GM18507 (cell line): ENCODE data around the gene HEATR3.
A peak's percentile ranks its signal among the peaks of the same experiment; 100 is the strongest.

Source experiments
- DNase-seq: peaks from one replicate; pipeline ENCODE4 v3.0.0; 2011; ENCODE audit warnings: low read depth; ENCODE audit not compliant: insufficient read length; ENCODE audit errors: extremely low spot score
- FAIRE-seq: peaks from 2 replicates; lab custom pipeline; 2011; peaks lifted over from hg19 to GRCh38; lab: Jason Lieb, UNC

HEATR3 gene

DNA sequence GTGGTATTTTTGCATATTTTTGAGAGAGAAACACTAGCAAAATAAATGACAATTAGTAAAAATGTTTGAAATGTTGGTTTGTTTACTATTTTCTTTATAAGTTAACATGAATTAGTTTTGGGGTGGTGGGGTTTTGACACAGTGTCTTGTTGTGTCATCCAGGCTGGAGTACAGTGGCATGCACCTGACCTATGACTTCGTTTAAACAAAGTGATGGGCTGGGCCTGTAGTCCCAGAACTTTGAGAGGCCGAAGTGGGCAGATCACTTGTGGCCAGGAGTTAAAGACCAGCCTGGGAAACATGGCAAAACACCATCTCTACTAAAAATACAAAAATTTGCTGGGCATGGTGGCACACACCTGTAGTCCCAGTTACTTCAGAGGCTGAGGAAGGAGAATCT lies 17.9 kb upstream of the HEATR3 start:
- no peak for DNase-seq
- FAIRE-seq, result no peak

DNA sequence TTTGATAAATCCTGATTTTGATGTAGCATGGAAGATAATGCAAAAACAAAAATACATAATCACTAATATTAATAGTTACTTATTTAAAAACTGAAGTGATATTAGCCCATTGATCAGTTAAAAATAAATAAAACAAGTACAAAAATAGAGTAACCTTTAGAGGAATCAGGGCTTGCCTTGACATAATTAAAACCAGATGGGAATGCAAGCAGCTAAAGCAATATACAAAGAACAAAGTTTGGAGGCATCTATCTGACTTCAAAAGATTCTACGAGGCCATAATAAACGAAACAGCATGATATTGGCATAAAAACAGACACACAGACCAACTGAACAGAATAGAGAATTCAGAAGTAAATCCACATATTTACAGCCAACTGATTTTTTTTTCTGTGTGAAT lies 15.0 kb upstream of the HEATR3 start:
- DNase-seq (no peak), FAIRE-seq (no peak)

DNA sequence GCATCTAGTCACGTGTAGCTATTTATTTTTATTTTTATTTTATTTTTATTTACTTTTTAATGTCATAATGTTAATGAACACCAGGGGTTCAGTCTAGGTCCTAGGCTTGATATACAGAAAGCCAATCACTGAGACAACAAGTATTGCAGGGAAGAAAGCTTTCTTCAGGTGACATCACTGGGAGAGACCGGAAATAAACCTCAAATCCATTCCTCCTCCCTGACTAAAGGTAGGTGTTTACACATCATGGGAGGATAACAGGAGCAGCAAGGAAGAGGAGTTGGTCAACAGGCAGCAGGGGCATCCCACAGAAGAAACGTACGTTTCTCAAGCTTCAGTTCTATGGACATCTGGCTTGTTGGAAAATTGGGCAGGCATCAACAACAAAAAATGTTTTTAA lies 9.5 kb upstream of the HEATR3 start:
- FAIRE-seq (no peak), DNase-seq (no peak)

DNA sequence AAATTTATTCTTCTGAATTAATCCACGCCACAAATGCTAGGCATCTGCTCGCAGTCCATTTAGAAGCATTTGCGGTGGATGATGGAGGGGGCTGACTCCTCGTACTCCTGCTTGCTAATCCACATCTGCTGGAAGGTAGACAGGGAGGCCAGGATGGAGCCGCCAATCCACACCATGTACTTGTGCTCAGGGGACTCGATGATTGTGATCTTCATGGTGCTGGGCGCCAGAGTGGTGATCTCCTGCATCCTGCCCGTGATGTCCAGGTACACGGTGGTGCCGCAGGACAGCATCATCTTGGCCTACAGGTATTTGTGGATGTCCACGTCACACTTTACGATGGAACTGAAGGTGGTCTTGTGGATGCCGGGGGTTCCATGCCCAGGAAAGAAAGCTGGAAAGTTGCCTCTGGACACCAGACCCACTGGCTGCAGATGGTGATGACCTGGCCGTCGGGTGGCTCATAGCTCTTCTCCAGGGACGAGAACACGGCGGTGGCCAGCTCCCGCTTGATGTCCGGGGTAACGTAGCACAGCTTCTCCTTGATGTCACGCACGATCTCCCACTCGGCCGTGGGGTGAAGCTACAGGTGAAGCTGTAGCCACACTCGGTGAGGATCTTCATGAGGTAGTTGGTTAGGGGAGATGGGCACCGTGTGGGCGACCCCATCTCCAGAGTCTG lies 7.5 kb upstream of the HEATR3 start:
- no peak for DNase-seq
- no peak for FAIRE-seq

DNA sequence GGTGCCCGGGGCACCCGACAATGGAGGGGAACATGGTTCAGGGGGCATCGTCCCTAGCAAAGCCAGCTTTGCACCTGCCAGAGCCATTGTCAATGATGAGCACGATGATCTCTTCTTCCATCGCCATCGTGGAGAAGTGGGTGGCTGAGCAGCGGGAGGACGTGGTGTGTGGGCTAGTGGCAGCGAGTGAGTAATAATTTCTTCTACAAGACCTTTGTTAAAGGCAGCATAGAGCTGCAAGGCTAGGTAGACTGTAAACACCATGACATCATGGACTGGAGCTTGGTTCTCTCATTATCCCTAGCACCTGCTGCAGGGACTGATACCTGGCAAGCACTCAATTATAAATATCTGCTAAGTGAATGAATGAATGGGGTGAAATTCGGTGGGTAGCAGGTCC lies 6.7 kb upstream of the HEATR3 start:
- DNase-seq (no peak), FAIRE-seq (no peak)

DNA sequence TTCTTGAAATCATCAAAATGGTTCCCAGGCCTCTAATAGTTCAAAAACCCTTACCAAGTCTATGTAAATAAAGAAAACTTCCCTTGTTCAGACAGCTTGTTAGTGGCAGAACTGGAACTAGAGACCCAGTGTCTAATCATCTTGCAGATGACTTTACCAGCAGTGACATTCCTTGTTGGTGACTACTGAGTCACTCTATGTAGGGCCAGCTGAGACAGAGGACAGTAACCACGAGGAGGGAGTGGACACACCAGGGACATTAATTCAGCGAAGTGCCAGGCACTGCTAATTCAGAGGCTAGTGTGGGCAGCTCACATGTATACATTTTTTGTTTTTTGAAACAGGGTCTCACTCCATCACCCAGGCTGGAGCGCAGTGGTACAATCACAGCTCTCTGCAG lies 6.1 kb upstream of the HEATR3 start:
- FAIRE-seq (no peak), DNase-seq (no peak)

DNA sequence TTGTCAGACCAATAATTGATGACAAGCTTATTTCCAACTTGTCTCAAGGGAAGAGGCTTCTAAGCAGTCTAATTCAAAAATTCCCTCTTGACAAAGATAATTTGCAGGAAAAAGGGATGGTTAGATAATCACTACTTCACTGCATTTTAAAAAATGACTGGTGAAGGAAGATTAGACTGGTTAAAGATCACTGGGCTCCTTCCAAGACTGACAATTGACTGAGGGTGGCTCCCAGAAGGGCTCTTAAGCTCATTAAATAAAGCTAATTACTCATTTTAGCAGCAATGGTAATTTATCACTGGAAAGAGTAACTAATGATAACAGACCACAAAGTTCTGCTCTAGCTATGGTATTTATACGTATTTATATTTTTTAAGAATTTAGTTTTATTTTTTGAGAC lies 4.4 kb upstream of the HEATR3 start:
- FAIRE-seq (no peak), DNase-seq (no peak)

DNA sequence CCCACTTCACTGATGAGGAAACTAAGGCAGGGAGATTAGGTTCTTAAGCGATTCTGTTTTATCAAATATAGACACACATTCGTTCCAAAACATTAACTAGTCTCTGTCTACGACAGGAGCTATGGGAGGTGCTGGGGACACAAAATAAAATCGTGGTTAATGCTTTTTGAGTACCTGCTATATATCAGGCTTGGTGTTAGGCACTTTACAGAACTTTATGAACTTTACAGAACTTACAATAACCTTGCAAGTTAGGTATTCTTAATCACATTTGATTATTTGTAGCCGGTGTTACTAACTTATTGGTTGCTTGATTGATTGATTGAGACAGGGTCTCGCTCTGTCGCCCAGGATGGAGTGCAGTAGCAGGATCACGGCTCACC lies 538 bp upstream of the HEATR3 start:
- no peak for DNase-seq
- no peak for FAIRE-seq

DNA sequence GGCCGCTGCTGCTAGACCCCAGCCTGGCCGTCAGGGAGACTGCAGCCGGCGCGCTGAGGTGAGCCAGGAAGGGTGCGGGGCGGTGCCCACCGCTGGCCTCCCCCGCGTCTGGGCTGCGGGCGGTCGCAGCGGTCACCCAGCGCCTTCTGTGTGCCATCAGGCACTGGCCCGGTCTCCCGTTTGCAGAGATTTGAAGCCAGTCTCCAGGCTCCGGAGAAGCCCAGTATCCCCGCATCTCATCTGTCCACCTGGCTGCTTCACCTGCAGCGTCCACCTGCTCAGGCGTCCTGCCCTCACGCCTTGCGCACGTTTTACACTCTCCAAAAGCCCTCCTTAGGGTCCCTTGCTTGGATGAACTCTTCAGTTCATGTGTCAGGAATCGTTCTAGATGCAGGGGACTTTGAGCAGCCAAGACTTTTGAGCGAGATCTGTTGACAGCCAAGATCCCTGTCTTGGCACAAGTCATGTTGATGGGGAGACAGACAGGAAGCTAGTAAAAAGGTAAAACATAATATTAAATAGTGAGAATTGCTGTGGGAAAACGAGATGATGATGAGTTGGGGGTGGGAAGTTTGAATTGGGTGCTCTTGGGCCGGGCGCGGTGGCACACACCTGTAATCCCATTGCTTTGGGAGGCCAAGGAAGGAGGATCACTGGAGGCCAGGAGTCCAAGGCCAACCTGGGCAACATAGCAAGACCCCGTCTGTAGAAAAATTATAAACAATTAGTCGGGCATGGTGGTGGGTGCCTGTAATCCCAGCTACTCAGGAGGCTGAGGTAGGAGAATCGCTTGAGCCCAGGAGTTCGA lies 916 bp downstream of the HEATR3 start:
- DNase-seq, result no peak
- FAIRE-seq, result no peak

DNA sequence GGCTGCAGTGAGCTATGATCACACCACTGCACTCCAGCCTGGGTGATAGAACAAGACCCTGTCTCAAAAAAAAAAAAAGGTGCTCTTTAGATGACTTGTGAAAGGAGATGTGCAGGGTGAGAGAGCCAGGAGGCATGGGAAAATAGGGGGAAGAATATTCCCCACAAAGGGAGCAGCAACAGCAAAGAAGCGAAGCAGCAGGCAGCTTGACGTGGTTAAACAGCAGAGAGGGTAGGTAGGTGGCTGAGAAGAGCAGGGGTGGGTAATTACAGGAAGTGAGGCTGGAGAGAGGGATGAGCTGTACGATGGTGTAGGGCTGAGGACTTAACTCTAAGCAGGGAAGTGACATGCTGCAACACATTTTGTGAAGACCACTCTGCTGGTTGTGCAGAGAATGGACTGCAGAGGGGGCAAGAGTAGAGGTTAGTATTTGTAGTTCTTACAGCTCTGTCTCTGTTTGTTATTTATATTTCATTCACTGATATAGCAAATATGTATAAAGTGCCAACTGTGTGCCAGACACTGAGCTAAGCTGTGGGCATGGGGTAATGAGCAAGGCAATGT lies 1.6 kb downstream of the HEATR3 start:
- DNase-seq (no peak), FAIRE-seq (peak; percentile 58)

DNA sequence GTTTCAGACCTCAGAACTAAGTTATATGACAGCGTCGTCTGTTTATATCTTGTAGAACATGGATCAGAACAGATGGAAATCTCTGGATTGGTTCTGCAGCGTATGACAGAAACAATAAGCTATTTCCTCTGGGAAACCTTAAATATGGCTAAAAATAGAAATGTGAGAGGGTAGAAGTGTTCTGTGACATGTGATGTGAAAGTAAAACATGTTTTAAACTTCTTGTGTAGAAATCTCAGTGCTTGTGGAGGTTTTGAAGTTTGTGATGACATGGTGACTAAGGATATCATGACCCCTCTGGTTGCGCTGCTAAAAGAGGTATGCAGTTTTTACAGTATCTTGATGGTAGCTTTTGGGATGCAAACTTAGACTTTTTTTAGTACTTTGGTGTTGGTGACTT lies 2.8 kb downstream of the HEATR3 start:
- FAIRE-seq (no peak), DNase-seq (no peak)

DNA sequence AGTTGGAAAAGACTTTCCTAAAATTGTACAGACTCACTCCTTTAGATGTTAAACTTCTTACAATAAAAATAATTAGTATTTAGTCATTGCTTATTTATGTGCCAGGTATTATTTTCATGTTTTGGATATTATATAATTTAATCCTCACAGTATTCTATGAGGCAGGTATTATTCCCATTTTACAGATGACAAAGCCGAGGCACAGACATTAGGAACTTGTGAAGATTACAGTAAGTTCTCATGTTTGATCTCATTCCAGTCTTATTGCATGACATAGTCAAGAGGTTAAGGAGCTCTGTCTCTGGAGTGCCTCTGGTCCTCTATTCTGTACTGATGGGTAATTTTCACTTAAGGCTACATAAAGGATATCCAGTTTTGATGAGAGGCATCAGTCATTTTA lies 3.3 kb downstream of the HEATR3 start:
- DNase-seq (no peak), FAIRE-seq (no peak)

DNA sequence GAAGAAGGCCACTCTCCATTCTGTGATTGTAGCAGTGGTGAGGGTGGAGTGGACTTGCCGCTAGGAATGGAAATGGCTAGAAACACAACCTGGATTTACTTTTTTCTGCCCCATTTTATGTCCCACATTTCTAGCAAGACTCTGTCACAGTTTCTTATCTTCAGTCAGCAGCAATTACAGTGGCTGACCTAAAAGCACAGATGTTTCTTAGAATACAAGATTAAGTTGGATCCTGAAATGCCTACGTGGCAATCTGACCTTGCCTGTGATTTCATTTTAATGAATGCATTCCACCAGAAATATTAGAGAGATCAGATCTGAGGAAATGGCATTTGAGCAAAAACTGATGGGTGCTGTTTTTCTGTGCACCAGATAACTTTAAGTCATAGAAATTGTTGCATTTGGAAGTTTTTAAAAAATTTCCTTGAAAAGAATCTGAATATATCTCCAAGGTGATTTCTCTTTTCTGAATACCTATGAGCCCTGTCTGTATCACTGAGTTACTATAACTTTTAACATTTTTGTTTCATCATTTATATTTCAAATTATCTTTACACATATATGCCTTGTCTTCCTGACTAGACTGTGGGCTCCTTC lies 5.4 kb downstream of the HEATR3 start:
- no peak for FAIRE-seq
- DNase-seq, result no peak

DNA sequence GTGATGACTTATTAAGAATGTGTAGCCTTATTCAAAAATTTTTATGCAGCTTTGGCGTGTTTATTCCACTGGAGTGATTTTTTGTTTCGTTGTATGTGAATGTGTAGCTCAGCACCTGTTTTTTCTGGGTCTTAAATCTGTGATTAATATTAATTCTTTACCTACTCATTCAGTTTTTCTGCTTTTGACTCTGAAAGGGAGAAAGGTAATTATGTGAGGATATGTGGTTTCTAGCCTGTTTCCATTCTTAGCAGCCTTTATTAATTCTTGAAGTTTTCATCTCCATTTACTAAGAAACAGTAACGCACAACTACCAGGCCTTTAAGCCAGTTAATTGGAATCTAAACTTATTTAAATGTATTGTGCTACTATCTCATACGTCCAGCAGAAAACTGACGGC lies 7.0 kb downstream of the HEATR3 start:
- DNase-seq, result no peak
- no peak for FAIRE-seq

DNA sequence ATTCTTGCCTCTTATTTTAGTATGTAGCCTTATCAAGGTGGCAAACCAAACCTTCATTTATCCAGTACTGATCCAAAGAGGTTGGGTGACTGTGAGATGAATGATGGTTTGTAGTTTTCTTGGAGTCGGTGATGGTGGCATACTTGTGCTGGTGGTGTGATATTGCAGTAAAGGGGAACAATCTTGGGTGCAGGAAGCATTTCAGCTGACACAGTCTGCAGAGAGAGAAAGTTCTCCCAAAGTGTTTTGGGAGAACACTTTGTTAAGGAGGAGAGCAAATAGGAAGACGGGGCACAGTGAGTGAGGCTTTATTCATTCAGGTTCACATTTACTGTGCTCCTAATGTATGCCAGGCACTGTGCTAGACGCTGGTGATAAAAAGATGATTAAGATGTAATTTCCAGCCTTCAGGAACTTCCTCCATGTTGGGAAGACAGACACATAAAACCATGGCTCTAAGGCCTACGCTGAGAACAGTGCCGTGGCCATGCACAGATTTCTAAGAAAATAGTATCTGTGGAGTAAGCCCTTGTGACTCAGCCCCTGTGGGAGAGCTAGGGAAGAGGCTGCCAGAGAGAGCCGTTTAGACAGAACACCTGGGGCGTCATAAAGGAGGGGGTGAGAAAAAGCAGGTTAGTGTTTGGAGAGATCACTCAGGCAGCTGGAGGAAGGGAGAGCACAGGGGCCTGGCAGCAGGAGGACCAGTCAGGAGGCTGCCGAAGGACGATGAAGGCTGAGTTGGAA lies 13.8 kb downstream of the HEATR3 start:
- no peak for FAIRE-seq
- no peak for DNase-seq

DNA sequence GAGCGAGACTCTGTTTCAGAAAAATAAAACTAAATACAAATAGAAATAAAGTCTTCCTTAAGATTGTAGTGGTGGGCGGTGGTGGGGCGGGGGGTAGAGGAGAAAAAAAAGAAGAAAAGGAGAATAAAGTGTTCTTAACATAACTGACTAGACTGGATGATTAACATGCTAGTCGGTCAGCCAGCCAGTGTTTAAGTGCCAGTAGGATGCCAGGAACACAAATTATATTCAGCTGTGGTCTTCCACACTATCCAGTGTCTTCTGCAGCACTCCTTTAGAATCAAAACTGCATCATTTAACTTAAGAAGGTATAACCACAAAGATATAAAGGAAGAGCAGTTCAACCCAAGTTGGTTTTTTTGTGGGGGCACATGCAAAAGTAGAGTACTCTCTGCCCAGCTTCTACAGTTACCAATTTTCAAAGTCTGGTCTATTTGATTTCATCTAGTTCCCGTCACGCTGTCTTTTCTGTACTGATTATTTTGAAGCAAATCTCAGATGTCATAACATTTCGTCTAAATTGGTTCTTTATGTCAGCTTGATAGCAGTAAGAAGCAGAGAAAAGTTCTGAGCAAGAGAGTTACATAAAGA lies 15.8 kb downstream of the HEATR3 start:
- FAIRE-seq (no peak), DNase-seq (no peak)

DNA sequence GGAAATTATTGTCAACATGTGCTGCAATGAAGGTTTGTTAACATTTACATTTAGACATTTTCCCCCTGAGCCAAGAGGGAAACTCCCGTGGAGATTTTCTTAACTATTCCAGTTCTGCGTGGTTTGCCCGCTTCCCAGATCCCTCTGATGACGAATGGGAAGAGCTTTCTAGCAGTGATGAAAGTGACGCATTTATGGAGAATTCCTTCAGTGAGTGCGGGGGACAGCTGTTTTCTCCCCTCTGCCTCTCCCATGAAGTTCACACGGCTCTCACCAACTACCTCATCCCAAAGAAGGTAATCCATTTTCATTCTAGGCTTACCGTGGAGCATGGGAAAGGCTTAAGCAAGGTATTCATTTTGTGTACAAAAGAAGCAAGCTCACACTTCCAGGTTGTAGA lies 18.2 kb downstream of the HEATR3 start:
- DNase-seq (no peak), FAIRE-seq (no peak)

DNA sequence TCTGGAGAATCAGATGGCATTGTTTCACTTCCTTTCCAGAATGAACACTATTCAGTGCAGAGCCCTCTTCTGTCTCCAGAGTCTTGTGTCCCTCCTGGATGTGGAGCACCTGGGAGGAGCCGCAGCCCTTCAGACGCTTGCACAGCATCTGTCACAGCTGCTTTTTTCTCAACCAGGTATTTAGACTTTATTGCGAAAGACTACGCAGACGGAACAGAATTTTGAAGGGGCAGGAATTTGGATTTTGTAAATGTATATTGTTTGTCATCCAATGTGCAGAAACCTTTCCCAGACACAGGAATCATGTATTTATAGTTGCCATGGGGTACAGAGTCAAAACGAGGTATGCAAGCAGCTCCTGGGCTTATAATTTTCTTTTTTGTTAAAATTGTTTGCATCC lies 20.4 kb downstream of the HEATR3 start:
- FAIRE-seq, result no peak

DNA sequence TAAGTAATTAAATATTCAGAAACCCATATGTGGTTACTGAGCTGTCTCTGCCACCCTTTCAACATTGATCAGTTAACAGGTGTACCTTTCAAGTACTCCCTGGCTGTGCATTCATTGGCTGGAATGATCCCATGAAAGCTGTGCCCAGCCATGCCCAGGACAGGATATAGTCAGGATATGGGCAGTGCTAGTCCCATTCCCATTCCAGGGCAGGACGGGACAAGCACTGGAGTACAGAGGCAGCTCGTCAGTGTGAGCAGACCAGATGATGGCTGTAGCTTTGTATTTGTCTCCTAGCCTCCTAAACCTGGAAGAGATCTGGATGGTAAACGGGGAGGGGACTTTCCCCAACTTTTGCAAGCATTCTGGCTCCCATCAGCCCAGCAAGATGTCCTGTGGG lies 22.5 kb downstream of the HEATR3 start:
- no peak for FAIRE-seq
- DNase-seq, result no peak

More for the DNA sequence above, 20.4 kb downstream of the HEATR3 start:
- no peak for DNase-seq

DNA sequence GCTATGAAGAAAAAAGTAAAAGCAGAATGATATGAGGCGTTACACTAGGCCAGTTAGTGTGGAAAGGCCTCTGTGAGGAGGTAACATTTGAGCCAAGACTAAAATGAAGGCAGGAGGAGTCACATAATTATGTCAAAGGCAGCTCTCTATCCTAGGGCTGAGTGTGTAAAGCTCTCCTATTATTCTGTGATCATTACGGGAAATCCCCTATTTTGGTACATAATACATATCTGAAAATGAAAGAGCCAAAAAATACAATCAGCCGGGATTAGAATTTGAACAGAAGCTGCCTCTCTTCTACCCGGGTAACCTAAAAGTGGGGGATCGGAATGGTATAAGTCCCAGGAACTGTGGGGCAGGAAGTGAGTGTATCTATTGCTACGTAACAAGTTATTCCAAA lies 27.1 kb downstream of the HEATR3 start:
- no peak for DNase-seq
- no peak for FAIRE-seq
